K562 (cell line): Measurements from ENCODE around the gene SNX9. TPM values are rescaled to one million over a fixed set of nuclear protein-coding genes. Genes with fewer than 3 reads are reported as not detected.

Experiments used
- ATAC-seq: fragments of 200-7000 bp; cut with Tn5 transposase; 3 replicates; pipeline ENCODE4 v1.9.1; 2020; ENCODE audit warnings: moderate library complexity
- BruUV-seq: library from RNA; stranded (reverse); fragments of 400-500 nt; replicated peaks from 2 replicates; lab custom pipeline; 2021; lab: Mats Ljungman, UMichigan
- CTCF ChIA-PET: fragments of 300-600 bp; formaldehyde crosslinking; extraction: SDS; loops from one replicate; lab custom pipeline; 2021; ENCODE audit warnings: low intra/inter-chr PET ratio; lab: Yijun Ruan, JAX
- POLR2A ChIA-PET: fragments of 300-600, 350-650 bp; sonication (Branson Sonifier 250); formaldehyde crosslinking; extraction: SDS; loops from one replicate; lab custom pipeline; 2021; ENCODE audit warnings: antibody characterized with exemption, inconsistent platforms; lab: Yijun Ruan, JAX
- DNase-seq, 4 experiments: peaks; one replicate each; pipeline versions ENCODE4 v3.0.0 to v3.0.0-alpha.2; 2011 to 2018; ENCODE audit warnings: low spot score in 3 of 4, mixed read lengths in 3 of 4; ENCODE audit errors: extremely low read depth in 1 of 4
- FAIRE-seq: peaks from 2 replicates; lab custom pipeline; 2011; peaks lifted over from hg19 to GRCh38; lab: Jason Lieb, UNC
- H2AFZ ChIP-seq: 2 replicates; pipeline ENCODE4 v1.6.0; 2011; ENCODE audit warnings: low read depth, low read length, control low read depth, inconsistent platforms
- H3K27ac ChIP-seq: fragments of 200-600 bp; 3 replicates; pipeline ENCODE4 v1.8.0; 2011; ENCODE audit warnings: low read depth, mild to moderate bottlenecking, control low read depth, inconsistent platforms, low read length, moderate library complexity, mixed read lengths; ENCODE audit errors: extremely low read depth
- H3K27me3 ChIP-seq, 2 experiments: fragments of 300-600 bp in 1 of 2; 2 replicates in 1 of 2; 3 replicates in 1 of 2; pipeline versions ENCODE4 v1.6.0 to v1.8.0; 2011; ENCODE audit warnings: inconsistent platforms in 2 of 2, low read length in 2 of 2, mild to moderate bottlenecking in 1 of 2, mixed read lengths in 1 of 2, moderate library complexity in 1 of 2; ENCODE audit not compliant: control insufficient read depth in 2 of 2, insufficient read depth in 2 of 2
- H3K36me3 ChIP-seq: fragments of 300-600 bp; 3 replicates; pipeline ENCODE4 v1.8.0; 2011; ENCODE audit warnings: mild to moderate bottlenecking, low read length, inconsistent platforms; ENCODE audit not compliant: control insufficient read depth, insufficient read depth
- H3K4me1 ChIP-seq, 2 experiments: fragments of 200-600 bp in 1 of 2; replicated peaks in 1 of 2; 2 replicates in 1 of 2; 3 replicates in 1 of 2; pipeline versions ENCODE4 v1.5.1 to v1.8.0; 2011; ENCODE audit warnings: inconsistent platforms in 2 of 2, low read length in 2 of 2, mild to moderate bottlenecking in 1 of 2, mixed read lengths in 1 of 2, moderate library complexity in 1 of 2; ENCODE audit not compliant: control insufficient read depth in 2 of 2, insufficient read depth in 2 of 2
- H3K4me2 ChIP-seq: 2 replicates; pipeline ENCODE4 v1.6.1; 2011; ENCODE audit warnings: low read length, control low read depth, inconsistent platforms, mixed read lengths; ENCODE audit not compliant: insufficient read depth
- H3K4me3 ChIP-seq: fragments of 200-600 bp; sonication (generic), shearing (Covaris generic); 2 replicates; pipeline ENCODE4 v1.5.1; 2016; ENCODE audit warnings: control low read depth, inconsistent platforms
- H3K79me2 ChIP-seq: fragments of 200-600 bp; 3 replicates; pipeline ENCODE4 v1.8.0; 2011; ENCODE audit warnings: low read length, inconsistent platforms; ENCODE audit not compliant: control insufficient read depth, insufficient read depth
- H3K9ac ChIP-seq, 2 experiments: 2 replicates each; pipeline versions ENCODE4 v1.6.0 to v1.6.1; 2011; ENCODE audit warnings: low read depth in 2 of 2, low read length in 2 of 2, control low read depth in 1 of 2, inconsistent platforms in 1 of 2, mild to moderate bottlenecking in 1 of 2, mixed read lengths in 1 of 2; ENCODE audit not compliant: insufficient read depth in 1 of 2
- H3K9me1 ChIP-seq: one replicate; pipeline ENCODE4 v1.6.0; 2011; ENCODE audit warnings: inconsistent platforms, mild to moderate bottlenecking, low read length, moderate library complexity; ENCODE audit not compliant: control insufficient read depth, insufficient read depth
- H3K9me3 ChIP-seq: replicated peaks from 2 replicates; pipeline ENCODE4 v1.5.1; 2011; ENCODE audit warnings: low read depth, low read length, inconsistent platforms; ENCODE audit not compliant: control insufficient read depth, insufficient read depth
- H4K20me1 ChIP-seq: replicated peaks from 2 replicates; pipeline ENCODE4 v1.6.1; 2011; ENCODE audit warnings: low read length, inconsistent platforms, mixed read lengths; ENCODE audit not compliant: control insufficient read depth, insufficient read depth
- HDGF ChIP-seq: fragments of 450-650 bp; IDR thresholded peaks from 2 replicates; pipeline ENCODE4 v1.6.1; 2016
- LARP7 ChIP-seq: fragments of 450-650 bp; IDR thresholded peaks from 2 replicates; pipeline ENCODE4 v1.6.1; 2016
- NBN ChIP-seq: fragments of 450-650 bp; IDR thresholded peaks from 2 replicates; pipeline ENCODE4 v1.6.1; 2016; ENCODE audit warnings: low read depth, mild to moderate bottlenecking
- NR2C2 ChIP-seq, 2 experiments: fragments of 200-800 bp in 1 of 2; sonication (Bioruptor generic) in 1 of 2; sonication (generic) in 1 of 2; formaldehyde crosslinking in 1 of 2; IDR thresholded peaks; 2 replicates each; pipeline versions ENCODE4 v1.6.1 to v1.8.0; 2016 to 2022; ENCODE audit warnings: mild to moderate bottlenecking in 1 of 2, missing compliant biosample characterization in 1 of 2, missing genetic modification characterization in 1 of 2, missing genetic modification reagents in 1 of 2
- TAF7 ChIP-seq: fragments of 450-650 bp; IDR thresholded peaks from 2 replicates; pipeline ENCODE4 v1.6.1; 2016; ENCODE audit warnings: missing genetic modification characterization, missing compliant biosample characterization
- TCF7L2 ChIP-seq: fragments of 150-350 bp; IDR thresholded peaks from 2 replicates; pipeline ENCODE4 v1.6.1; 2016; ENCODE audit warnings: low read depth, mild to moderate bottlenecking, low read length, moderate library complexity
- WGBS: fragments of 100-300 bp; shearing (Covaris generic); methylation state at CpG from one replicate; pipeline ENCODE4 v1.1.6; 2016; ENCODE audit warnings: low coverage, mixed read lengths; ENCODE audit not compliant: insufficient coverage; ENCODE audit errors: missing lambda C conversion rate; 5-methylcytosine and 5-hydroxymethylcytosine counted together
- in situ Hi-C: fragments of 300-500 bp; cut with MboI; formaldehyde crosslinking; loops from 4 replicates; pipeline ENCODE4 v1.15.0; 2018; ENCODE audit warnings: inconsistent platforms, mixed read lengths
- intact Hi-C: fragments of 100-400 bp; cut with micrococcal nuclease; formaldehyde crosslinking; loops from 2 replicates; pipeline ENCODE4 v1.14.2; 2022
- polyA plus RNA-seq, 8 experiments: library from polyadenylated mRNA; depleted of rRNA in 4 of 8; stranded (reverse) in 5 of 8; unstranded in 3 of 8; fragments of >200 nt; fragmentation: Nextera tagmentation in 2 of 8; fragmentation: Illumina TruSeq in 1 of 8; extraction: Ambion mirVana in 2 of 8; extraction: Trizol in 1 of 8; gene quantifications; 2 replicates each; pipeline versions ENCODE4 v1.2.1 to v1.2.3, GENCODE V29; 2011 to 2014; ENCODE audit warnings: inconsistent platforms in 1 of 8, missing spikeins in 1 of 8
- total RNA-seq, 7 experiments: library from RNA; depleted of rRNA in 6 of 7; stranded (reverse); fragments of >200 nt in 6 of 7; fragmentation: Illumina TruSeq in 2 of 7; extraction: Trizol in 2 of 7; gene quantifications; 2 replicates each; pipeline versions ENCODE4 v1.2.1 to v1.2.3, GENCODE V29; 2011 to 2021; ENCODE audit warnings: low replicate concordance in 1 of 7

The SNX9 gene
- total and polyA plus RNA-seq, 9 of the 15 experiments (the other 6 are each of a cell fraction or from before 2014, with no cell fraction given) = 6.0 to 81.7 (median 57.1) TPM

GRCh38 chr6:157850030-157850429 lies 27.0 kb downstream of the SNX9 start:
- in situ Hi-C loops (no loop called here), intact Hi-C loops (no loop called here)
- CTCF ChIA-PET = no interaction called here
- POLR2A ChIA-PET = interaction anchor here (0.8 to 13.8 kb wide), 5 partner anchors 9 to 63 kb away, joined by 3 to 149 read pairs (median 4); no protein-coding TSS in a partner anchor
- peak overlapping the region; percentile 2; the same call in 1 of the 2 replicates for H3K4me2 ChIP-seq
- no peak overlapping the region for H3K4me3 ChIP-seq
- no peak overlapping the region for H2AFZ ChIP-seq
- no peak for DNase-seq
- peaks cover 6% of the 10 kb centered on the region for H3K36me3 ChIP-seq
- no peak overlapping the region for H3K27ac ChIP-seq
- WGBS = 36% methylated on average over 4 of the region's 4 CpGs
- peaks cover 100% of the 10 kb centered on the region for H3K79me2 ChIP-seq
- H4K20me1 ChIP-seq = peaks cover 28% of the 10 kb centered on the region
- H3K9me1 ChIP-seq = no peaks in the 10 kb centered on the region
- H3K9me3 ChIP-seq = peaks cover 12% of the 10 kb centered on the region; the same call in 1 of the 2 replicates
- H3K4me1 ChIP-seq = peaks cover 21 to 54% of the 10 kb centered on the region in 2 experiments; a peak in 4 of 5 replicates
- peak; percentile 42 for ATAC-seq
- no peaks in the 10 kb centered on the region for H3K27me3 ChIP-seq
- peak overlapping the region in 1 of 2 experiments; percentile 13; a peak in 1 of 4 replicates for H3K9ac ChIP-seq
- no TSS peak for BruUV-seq
- TF ChIP-seq LARP7 = peak; percentile 39; the same call in 1 of the 2 replicates
- peak; percentile 75; the same call in 1 of the 2 replicates for TF ChIP-seq HDGF
- no peak for TF ChIP-seq TCF7L2
- no peak for TF ChIP-seq NBN
- peak; percentile 25; the same call in 1 of the 2 replicates for TF ChIP-seq TAF7 (tag)
- no peak for TF ChIP-seq NR2C2 (CRISPR knock-in tag; IDR thresholded peaks at IDR 0.05)
- peak; percentile 16; the same call in 1 of the 2 replicates for TF ChIP-seq NR2C2 (tag; IDR thresholded peaks at IDR 0.05)
- peak; percentile 6 for FAIRE-seq
